ENCODE measurements around the gene LIF.

GRCh38 chr22:30292069-30292970 lies 45.8 kb upstream of the LIF start:
- TF ChIP-seq, protein P1, sequence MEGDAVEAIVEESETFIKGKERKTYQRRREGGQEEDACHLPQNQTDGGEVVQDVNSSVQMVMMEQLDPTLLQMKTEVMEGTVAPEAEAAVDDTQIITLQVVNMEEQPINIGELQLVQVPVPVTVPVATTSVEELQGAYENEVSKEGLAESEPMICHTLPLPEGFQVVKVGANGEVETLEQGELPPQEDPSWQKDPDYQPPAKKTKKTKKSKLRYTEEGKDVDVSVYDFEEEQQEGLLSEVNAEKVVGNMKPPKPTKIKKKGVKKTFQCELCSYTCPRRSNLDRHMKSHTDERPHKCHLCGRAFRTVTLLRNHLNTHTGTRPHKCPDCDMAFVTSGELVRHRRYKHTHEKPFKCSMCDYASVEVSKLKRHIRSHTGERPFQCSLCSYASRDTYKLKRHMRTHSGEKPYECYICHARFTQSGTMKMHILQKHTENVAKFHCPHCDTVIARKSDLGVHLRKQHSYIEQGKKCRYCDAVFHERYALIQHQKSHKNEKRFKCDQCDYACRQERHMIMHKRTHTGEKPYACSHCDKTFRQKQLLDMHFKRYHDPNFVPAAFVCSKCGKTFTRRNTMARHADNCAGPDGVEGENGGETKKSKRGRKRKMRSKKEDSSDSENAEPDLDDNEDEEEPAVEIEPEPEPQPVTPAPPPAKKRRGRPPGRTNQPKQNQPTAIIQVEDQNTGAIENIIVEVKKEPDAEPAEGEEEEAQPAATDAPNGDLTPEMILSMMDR (optimal IDR thresholded peaks at IDR 0.05 in 1 of 3, IDR thresholded peaks at IDR 0.05 in 1 of 3, conservative IDR thresholded peaks at IDR 0.05 in 1 of 3; ENCODE audit: extremely low read depth in 1 of 3, insufficient read depth in 2 of 3, low read length in 3 of 3), result no peak
- no peak for TF ChIP-seq EZH2 (IDR thresholded peaks at IDR 0.05; ENCODE audit: low read length)
